Thyroid gland (tissue), 4 donors: ENCODE data around the gene RGMB.

ENCODE experiments used
- POLR2A ChIP-seq, 2 donors: fragments of 450-650 bp; IDR thresholded peaks; one replicate each; pipeline ENCODE4 v1.6.1; 2017; ENCODE audit warnings: antibody characterized with exemption in 2 of 2, mild to moderate bottlenecking in 2 of 2, moderate library complexity in 1 of 2
- TF ChIP-seq, protein P1 (sequence below), 6 experiments: fragments of 200-600 bp in 3 of 6; fragments of 450-650 bp in 3 of 6; sonication (generic) in 3 of 6; IDR thresholded peaks; one replicate each; pipeline ENCODE4 v1.5.1; 2016 to 2019; ENCODE audit warnings: antibody characterized with exemption in 6 of 6, mild to moderate bottlenecking in 2 of 6, inconsistent platforms in 1 of 6, moderate library complexity in 1 of 6

DNA sequence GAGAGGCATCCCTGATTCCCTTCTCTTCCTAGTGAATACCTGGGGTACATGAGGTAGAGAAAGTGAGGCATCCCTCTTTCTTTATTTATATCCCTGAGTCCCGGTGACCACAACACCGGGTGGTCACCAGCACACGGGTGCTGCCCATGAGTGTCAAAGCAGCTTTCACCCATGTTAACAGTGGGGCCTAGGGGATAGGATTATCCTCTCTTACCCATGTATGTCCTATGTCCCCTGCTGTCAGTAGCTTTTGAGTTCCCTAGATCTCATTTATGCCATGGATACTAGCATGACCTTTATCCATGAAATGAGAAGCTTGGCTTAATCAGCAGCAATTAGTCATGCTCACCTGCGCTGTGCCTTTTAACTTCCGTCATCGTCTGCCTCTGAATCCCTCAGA, 71.4 kb downstream of the RGMB start:
- TF ChIP-seq, protein P1, sequence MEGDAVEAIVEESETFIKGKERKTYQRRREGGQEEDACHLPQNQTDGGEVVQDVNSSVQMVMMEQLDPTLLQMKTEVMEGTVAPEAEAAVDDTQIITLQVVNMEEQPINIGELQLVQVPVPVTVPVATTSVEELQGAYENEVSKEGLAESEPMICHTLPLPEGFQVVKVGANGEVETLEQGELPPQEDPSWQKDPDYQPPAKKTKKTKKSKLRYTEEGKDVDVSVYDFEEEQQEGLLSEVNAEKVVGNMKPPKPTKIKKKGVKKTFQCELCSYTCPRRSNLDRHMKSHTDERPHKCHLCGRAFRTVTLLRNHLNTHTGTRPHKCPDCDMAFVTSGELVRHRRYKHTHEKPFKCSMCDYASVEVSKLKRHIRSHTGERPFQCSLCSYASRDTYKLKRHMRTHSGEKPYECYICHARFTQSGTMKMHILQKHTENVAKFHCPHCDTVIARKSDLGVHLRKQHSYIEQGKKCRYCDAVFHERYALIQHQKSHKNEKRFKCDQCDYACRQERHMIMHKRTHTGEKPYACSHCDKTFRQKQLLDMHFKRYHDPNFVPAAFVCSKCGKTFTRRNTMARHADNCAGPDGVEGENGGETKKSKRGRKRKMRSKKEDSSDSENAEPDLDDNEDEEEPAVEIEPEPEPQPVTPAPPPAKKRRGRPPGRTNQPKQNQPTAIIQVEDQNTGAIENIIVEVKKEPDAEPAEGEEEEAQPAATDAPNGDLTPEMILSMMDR (IDR thresholded peaks at IDR 0.05): no peak
- TF ChIP-seq POLR2A (IDR thresholded peaks at IDR 0.05): no peak
